HepG2 (cell line): ENCODE results near the gene BCAS1. TPM values are rescaled to one million over a fixed set of nuclear protein-coding genes. Genes with fewer than 3 reads are reported as not detected.

Experiments used
- AHR ChIP-seq: IDR thresholded peaks from 2 replicates; pipeline ENCODE4 v1.6.1; 2018; ENCODE audit warnings: missing genetic modification reagents, missing compliant biosample characterization
- IKZF4 ChIP-seq: sonication (generic); formaldehyde crosslinking; IDR thresholded peaks from 2 replicates; pipeline ENCODE4 v1.5.1; 2020; ENCODE audit warnings: borderline replicate concordance, mild to moderate bottlenecking, low read depth, missing genetic modification reagents; ENCODE audit errors: not compliant biosample characterization
- IRF2 ChIP-seq: IDR thresholded peaks from 2 replicates; pipeline ENCODE4 v1.6.1; 2018; ENCODE audit warnings: missing genetic modification reagents, missing compliant biosample characterization
- MIER2 ChIP-seq: IDR thresholded peaks from 2 replicates; pipeline ENCODE4 v1.6.1; 2016; ENCODE audit warnings: missing biosample characterization, missing genetic modification reagents
- PCBP1 ChIP-seq: fragments of 200-400 bp; formaldehyde crosslinking; IDR thresholded peaks from 2 replicates; pipeline ENCODE4 v1.6.1; 2017; ENCODE audit warnings: mild to moderate bottlenecking, low read depth, low read length, borderline replicate concordance
- PHF20 ChIP-seq: sonication (generic); formaldehyde crosslinking; IDR thresholded peaks from 2 replicates; pipeline ENCODE4 v1.5.0; 2020; ENCODE audit warnings: mild to moderate bottlenecking, missing genetic modification reagents
- RXRB ChIP-seq: IDR thresholded peaks from 2 replicates; pipeline ENCODE4 v1.6.1; 2016; ENCODE audit warnings: borderline replicate concordance, missing genetic modification reagents, missing compliant biosample characterization
- SIN3A ChIP-seq: IDR thresholded peaks from 2 replicates; pipeline ENCODE4 v1.6.1; 2011; ENCODE audit warnings: low read depth, mild to moderate bottlenecking, control low read depth, low read length, borderline replicate concordance
- XRCC5 ChIP-seq: fragments of 200-400 bp; formaldehyde crosslinking; optimal IDR thresholded peaks from 2 replicates; pipeline ENCODE3; 2017; ENCODE audit warnings: mild to moderate bottlenecking, low read length
- polyA plus RNA-seq, 8 experiments: library from polyadenylated mRNA; depleted of rRNA in 3 of 8; stranded (reverse) in 7 of 8; unstranded in 1 of 8; fragments of >200 nt; fragmentation: Illumina TruSeq in 4 of 8; extraction: Trizol in 4 of 8; gene quantifications; 2 replicates each; pipeline versions ENCODE4 v1.2.1 to v1.2.3, GENCODE V29; 2011 to 2016; ENCODE audit warnings: low read depth in 4 of 8, missing spikeins in 1 of 8, mixed read lengths in 1 of 8; ENCODE audit not compliant: insufficient read depth in 1 of 8
- total RNA-seq, 5 experiments: library from RNA; depleted of rRNA; stranded (reverse); fragments of >200 nt; fragmentation: Illumina TruSeq; extraction: Trizol; gene quantifications; 2 replicates each; pipeline ENCODE4 v1.2.3, GENCODE V29; 2016; ENCODE audit warnings: low read depth in 1 of 5
- TF ChIP-seq, protein P1 (sequence below): sonication (generic); formaldehyde crosslinking; IDR thresholded peaks from 2 replicates; pipeline ENCODE4 v1.5.0; 2020; ENCODE audit warnings: missing genetic modification reagents
- TF ChIP-seq, protein P2 (sequence below), 2 experiments: sonication (generic) in 1 of 2; formaldehyde crosslinking in 1 of 2; IDR thresholded peaks; 2 replicates each; pipeline versions ENCODE4 v1.6.1 to v1.9.0; 2014 to 2022; ENCODE audit warnings: antibody characterized with exemption in 1 of 2, borderline replicate concordance in 1 of 2, inconsistent platforms in 1 of 2, low read depth in 1 of 2, missing genetic modification reagents in 1 of 2
- TF ChIP-seq, protein P3 (sequence below): sonication (generic); formaldehyde crosslinking; IDR thresholded peaks from 2 replicates; pipeline ENCODE4 v1.5.0; 2020; ENCODE audit warnings: mild to moderate bottlenecking, low read depth, missing genetic modification reagents, borderline replicate concordance
- TF ChIP-seq, protein P4 (sequence below): sonication (generic); formaldehyde crosslinking; IDR thresholded peaks from 2 replicates; pipeline ENCODE4 v1.5.1; 2020; ENCODE audit warnings: mild to moderate bottlenecking, missing genetic modification reagents, moderate library complexity
- TF ChIP-seq, protein P5 (sequence below): sonication (generic); formaldehyde crosslinking; IDR thresholded peaks from 2 replicates; pipeline ENCODE4 v1.4.0; 2020; ENCODE audit warnings: missing genetic modification reagents

Gene BCAS1
- total and polyA plus RNA-seq, 2 of the 13 experiments (the other 11 are each of a cell fraction or from before 2014, with no cell fraction given): 0.55 to 0.91 TPM

DNA sequence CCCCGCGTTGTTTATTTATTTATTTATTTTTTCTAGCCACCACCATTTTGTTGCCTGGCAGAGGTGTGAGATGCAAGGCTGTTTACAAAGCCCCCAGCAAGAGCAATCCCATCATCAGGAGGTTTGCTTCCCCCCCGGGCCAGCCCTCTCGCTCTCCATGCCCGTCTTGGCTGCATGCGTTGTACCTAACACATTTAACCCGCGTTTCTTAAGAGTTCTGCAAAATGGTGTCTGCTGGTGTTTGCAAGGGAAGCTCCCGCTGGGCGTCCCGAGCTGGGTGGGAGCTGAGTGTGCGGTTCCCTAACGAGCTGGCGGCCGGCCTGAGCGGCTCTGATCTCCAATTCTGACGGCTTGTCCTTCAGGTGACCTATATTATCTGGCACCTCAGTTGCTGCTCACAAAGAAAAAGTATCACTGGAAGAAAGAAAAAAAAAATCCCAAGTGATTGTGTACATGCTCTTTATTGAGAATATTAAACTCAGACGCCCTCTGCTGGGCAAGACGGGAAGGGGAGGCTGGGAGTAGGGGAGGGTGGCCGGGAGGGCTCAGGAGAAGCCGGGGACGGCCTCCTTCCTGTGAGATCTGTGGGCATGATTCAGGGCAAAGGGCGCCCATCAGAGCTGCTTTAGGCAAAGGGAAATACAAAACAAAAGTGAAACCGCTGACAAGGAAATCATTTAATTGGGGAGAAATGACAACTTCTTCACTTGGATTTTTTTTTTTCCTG, 154.8 kb downstream of the BCAS1 start (continued):
- TF ChIP-seq SIN3A (0 out of 2 replicates have a peak, but pooled peaks have one; percentile 37), IRF2 (CRISPR knock-in tag) (peak; percentile 76; the same call in 1 of the 2 replicates), PHF20 (CRISPR knock-in tag) (no peak), IKZF4 (peak; percentile 32), XRCC5 (peak; percentile 84), AHR (peak; percentile 84), PCBP1 (0 out of 2 replicates have a peak, but pooled peaks have one; percentile 83), MIER2 (CRISPR knock-in tag) (no peak), RXRB (CRISPR knock-in tag) (peak; percentile 84)
- TF ChIP-seq, protein P1, sequence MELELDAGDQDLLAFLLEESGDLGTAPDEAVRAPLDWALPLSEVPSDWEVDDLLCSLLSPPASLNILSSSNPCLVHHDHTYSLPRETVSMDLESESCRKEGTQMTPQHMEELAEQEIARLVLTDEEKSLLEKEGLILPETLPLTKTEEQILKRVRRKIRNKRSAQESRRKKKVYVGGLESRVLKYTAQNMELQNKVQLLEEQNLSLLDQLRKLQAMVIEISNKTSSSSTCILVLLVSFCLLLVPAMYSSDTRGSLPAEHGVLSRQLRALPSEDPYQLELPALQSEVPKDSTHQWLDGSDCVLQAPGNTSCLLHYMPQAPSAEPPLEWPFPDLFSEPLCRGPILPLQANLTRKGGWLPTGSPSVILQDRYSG (CRISPR knock-in tag): peak; percentile 47; the same call in 1 of the 2 replicates
- TF ChIP-seq, protein P2, sequence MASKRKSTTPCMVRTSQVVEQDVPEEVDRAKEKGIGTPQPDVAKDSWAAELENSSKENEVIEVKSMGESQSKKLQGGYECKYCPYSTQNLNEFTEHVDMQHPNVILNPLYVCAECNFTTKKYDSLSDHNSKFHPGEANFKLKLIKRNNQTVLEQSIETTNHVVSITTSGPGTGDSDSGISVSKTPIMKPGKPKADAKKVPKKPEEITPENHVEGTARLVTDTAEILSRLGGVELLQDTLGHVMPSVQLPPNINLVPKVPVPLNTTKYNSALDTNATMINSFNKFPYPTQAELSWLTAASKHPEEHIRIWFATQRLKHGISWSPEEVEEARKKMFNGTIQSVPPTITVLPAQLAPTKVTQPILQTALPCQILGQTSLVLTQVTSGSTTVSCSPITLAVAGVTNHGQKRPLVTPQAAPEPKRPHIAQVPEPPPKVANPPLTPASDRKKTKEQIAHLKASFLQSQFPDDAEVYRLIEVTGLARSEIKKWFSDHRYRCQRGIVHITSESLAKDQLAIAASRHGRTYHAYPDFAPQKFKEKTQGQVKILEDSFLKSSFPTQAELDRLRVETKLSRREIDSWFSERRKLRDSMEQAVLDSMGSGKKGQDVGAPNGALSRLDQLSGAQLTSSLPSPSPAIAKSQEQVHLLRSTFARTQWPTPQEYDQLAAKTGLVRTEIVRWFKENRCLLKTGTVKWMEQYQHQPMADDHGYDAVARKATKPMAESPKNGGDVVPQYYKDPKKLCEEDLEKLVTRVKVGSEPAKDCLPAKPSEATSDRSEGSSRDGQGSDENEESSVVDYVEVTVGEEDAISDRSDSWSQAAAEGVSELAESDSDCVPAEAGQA (IDR thresholded peaks at IDR 0.05; ENCODE audit: low read depth): peak; percentile 81
- TF ChIP-seq, protein P2 (CRISPR knock-in tag; IDR thresholded peaks at IDR 0.05; ENCODE audit: borderline replicate concordance): no peak
- TF ChIP-seq, protein P3, sequence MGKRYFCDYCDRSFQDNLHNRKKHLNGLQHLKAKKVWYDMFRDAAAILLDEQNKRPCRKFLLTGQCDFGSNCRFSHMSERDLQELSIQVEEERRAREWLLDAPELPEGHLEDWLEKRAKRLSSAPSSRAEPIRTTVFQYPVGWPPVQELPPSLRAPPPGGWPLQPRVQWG (CRISPR knock-in tag): no peak
- TF ChIP-seq, protein P4, sequence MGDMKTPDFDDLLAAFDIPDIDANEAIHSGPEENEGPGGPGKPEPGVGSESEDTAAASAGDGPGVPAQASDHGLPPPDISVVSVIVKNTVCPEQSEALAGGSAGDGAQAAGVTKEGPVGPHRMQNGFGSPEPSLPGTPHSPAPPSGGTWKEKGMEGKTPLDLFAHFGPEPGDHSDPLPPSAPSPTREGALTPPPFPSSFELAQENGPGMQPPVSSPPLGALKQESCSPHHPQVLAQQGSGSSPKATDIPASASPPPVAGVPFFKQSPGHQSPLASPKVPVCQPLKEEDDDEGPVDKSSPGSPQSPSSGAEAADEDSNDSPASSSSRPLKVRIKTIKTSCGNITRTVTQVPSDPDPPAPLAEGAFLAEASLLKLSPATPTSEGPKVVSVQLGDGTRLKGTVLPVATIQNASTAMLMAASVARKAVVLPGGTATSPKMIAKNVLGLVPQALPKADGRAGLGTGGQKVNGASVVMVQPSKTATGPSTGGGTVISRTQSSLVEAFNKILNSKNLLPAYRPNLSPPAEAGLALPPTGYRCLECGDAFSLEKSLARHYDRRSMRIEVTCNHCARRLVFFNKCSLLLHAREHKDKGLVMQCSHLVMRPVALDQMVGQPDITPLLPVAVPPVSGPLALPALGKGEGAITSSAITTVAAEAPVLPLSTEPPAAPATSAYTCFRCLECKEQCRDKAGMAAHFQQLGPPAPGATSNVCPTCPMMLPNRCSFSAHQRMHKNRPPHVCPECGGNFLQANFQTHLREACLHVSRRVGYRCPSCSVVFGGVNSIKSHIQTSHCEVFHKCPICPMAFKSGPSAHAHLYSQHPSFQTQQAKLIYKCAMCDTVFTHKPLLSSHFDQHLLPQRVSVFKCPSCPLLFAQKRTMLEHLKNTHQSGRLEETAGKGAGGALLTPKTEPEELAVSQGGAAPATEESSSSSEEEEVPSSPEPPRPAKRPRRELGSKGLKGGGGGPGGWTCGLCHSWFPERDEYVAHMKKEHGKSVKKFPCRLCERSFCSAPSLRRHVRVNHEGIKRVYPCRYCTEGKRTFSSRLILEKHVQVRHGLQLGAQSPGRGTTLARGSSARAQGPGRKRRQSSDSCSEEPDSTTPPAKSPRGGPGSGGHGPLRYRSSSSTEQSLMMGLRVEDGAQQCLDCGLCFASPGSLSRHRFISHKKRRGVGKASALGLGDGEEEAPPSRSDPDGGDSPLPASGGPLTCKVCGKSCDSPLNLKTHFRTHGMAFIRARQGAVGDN (CRISPR knock-in tag): peak; percentile 79
- TF ChIP-seq, protein P5, sequence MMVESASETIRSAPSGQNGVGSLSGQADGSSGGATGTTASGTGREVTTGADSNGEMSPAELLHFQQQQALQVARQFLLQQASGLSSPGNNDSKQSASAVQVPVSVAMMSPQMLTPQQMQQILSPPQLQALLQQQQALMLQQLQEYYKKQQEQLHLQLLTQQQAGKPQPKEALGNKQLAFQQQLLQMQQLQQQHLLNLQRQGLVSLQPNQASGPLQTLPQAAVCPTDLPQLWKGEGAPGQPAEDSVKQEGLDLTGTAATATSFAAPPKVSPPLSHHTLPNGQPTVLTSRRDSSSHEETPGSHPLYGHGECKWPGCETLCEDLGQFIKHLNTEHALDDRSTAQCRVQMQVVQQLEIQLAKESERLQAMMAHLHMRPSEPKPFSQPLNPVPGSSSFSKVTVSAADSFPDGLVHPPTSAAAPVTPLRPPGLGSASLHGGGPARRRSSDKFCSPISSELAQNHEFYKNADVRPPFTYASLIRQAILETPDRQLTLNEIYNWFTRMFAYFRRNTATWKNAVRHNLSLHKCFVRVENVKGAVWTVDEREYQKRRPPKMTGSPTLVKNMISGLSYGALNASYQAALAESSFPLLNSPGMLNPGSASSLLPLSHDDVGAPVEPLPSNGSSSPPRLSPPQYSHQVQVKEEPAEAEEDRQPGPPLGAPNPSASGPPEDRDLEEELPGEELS: no peak
